GM19467 (cell line): ENCODE results near the gene TRAPPC10.

Experiments
- ATAC-seq: cut with Tn5 transposase; IDR thresholded peaks from one replicate; pipeline ENCODE4 v1.9.1; 2021; ENCODE audit warnings: mild to moderate bottlenecking, moderate library complexity; ENCODE audit not compliant: unreplicated experiment

Gene TRAPPC10

GRCh38 chr21:44011579-44012473 lies at the start of gene TRAPPC10:
TRAPPC10 (plus strand) TSS chr21:44012309; CDS start chr21:44012494, 185 bp downstream.
- ATAC-seq, result peak; percentile 56

DNA sequence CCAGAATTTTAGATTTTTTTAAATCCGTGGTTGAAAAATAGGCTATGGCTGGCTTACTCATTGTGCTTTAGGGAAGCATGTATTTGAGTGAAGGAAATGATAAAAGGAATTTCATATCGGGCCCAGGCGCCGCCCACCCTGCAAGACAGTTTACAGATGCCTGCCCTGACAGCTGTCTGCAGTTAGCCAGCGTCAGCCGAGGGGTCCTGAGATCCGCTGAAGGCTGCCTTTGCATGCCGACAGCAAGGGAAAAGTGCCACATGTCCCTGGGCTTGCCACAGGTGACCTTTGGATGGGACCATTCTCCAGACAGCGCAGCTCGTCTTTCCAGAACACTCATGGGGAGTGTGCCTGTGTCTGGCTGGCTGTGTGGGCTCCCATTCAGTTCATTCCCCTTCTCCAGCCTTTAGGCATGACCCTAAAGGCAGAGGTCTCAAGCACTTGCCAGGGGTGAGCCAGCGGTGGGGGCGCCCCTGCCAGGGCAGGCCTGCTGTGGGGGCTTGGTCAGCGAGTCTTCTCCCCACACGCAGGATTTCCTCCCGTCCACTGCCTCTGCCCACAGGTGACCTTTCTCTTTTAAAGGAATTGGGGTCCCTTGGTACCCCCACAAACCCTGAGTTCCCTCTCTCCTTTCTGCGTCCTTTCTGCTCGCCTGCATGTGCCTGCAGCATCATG lies 46.1 kb upstream of the TRAPPC10 start:
- no peak for ATAC-seq

GRCh38 chr21:43966946-43967512 lies 45.1 kb upstream of the TRAPPC10 start:
- ATAC-seq, result no peak

- no peak for ATAC-seq
Observed at GRCh38 chr21:43967981-43968380, 44.1 kb upstream of the TRAPPC10 start.

DNA sequence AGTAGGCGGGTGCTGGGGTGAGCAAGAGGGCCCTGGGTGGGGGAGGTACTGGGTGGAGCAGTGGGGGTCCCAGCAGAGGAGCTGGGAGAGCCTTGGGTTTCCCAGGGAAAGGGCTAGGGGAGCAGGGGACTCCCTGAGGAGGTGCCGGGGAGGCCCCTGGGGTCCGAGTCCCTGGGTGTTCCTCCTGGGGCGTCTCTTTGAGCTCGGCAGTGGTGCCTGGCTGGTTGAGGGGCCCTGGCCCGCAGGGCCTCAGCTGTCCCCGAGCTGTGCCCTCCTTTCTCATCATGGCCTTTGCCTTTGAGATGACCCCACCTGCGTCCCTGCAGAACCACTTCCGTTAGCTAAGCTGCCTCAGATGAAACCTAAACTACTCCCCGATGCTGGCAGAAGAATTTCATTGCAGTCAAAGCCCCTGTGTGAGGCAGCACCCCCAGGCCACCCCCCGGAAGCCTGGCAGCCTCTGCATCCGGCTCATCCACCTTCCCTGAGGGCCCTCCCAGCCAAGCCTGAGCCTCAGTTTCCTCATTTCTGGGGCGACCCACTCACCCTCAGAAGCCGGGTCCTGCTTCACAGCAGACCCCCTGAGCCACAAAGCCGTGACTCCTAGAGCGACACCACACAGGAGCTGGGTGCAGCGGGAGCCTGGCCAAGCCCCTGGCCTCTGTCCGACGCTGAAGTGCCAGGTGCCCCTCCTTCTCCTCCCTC lies 43.5 kb upstream of the TRAPPC10 start:
- no peak for ATAC-seq

GRCh38 chr21:43969115-43969444 lies 43.0 kb upstream of the TRAPPC10 start:
- ATAC-seq, result no peak

GRCh38 chr21:43970551-43970950 lies 41.6 kb upstream of the TRAPPC10 start:
- no peak for ATAC-seq

DNA sequence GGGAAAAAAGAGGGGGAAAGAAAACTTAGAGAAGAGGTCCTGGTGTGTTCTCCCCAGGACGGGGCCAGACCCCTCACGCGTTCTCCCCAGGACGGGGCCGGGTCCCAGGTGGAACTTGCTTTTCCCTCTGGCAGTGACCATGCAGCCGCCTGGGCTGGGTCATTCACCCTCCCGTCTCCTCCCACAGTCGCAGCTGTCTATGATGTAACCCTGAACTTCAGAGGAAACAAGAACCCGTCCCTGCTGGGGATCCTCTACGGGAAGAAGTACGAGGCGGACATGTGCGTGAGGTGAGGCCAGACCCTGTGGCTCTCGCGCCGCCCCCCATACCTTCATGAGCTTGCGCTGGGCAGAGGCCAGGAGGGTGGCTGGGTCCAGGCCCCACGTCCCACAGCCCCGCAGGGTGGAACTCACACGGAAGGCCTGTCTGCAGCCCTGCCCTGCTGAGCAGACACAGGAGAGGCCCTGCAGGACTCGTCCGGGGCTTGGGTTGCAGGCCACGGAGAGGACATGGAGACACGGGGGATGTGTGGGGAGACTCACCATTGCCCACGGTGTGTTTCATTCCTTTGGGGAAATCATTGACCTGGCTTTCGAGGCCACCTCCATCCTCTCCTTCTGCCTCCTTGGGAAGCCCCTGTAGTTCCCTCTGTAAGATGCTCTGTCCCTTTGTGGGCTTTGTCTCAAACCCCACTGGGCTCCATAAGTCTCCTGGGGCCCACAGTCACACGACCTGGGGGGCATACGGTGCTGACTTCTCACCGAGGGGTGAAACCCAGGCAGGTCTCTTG lies 40.7 kb upstream of the TRAPPC10 start:
- ATAC-seq, result no peak

- ATAC-seq, result no peak
Observed at GRCh38 chr21:43971992-43972255, 40.2 kb upstream of the TRAPPC10 start.

- no peak for ATAC-seq
Observed at GRCh38 chr21:43972850-43973633, 39.1 kb upstream of the TRAPPC10 start.

- ATAC-seq, result no peak
Observed at GRCh38 chr21:43973634-43973955, 38.5 kb upstream of the TRAPPC10 start.

DNA sequence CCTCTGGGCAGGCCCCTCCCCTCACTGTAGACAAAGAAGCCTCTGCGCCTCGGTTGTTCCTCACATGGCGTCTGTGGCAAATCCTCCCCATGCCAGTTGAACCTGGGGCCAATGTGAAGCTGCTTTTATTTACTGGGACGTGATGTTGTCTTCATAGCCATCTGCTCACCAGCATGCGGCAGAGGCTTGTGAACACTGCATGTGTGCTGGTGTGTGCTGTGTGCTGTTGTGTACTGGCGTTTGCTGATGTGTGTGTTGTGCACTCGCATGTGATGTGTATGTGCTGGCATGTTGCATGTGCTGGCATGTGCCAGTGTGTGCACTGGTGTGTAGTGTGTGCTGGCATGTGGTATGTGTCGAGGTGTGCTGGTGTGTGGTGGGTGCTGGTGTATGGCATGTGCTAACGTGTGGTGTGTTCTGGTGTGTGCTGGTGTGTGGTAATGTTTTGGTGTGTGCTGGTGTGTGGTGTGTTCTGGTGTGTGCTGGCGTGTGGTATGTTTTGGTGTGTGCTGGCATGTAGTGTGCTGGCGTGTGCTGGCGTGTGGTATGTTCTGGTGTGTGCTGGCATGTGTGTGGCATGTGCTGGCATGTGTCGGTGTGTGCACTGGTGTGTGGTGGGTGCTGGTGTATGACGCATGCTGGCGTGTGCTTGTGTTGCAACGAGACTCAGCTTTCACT lies 37.2 kb upstream of the TRAPPC10 start:
- no peak for ATAC-seq

- no peak for ATAC-seq
Observed at GRCh38 chr21:43975469-43976098, 36.5 kb upstream of the TRAPPC10 start.

- ATAC-seq, result no peak
Observed at GRCh38 chr21:43976661-43977060, 35.4 kb upstream of the TRAPPC10 start.

GRCh38 chr21:43978060-43978459 lies 34.0 kb upstream of the TRAPPC10 start:
- ATAC-seq, result no peak

- no peak for ATAC-seq
Observed at GRCh38 chr21:43979654-43980053, 32.5 kb upstream of the TRAPPC10 start.

DNA sequence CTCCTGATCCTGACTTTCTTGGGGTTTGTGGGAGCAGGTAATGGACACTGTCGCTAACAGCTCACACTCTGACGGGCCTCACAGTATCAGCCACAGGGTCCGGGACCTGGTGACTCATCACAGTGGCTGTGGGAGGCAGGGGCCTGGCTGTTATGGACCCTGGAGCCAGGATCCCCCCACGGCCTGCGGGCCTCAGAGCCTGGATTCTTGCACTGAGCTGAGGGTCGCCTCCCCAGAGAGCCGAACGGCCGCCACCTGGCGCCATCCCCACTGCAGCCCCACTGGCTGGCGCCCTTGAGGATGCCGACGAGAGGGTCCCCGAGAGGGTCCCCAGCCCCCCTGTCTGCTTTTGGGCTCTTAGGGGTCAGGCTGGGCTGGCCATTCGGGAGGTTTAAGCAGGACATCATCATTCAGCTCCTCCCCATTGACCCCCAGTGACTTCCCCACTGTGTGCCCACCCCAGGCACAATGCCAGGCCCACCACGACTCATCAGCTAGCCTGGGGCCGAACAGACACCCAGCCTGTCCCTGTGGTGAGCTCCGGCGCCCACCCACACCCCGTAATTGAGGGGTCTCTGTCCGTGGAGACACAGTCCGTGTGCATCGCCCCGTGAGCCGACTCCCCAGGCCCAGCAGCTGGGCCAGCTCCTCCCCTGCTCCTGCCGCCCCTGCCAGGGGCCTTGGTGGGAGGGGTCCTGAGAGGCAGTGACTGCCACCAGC lies 30.8 kb upstream of the TRAPPC10 start:
- ATAC-seq, result no peak

DNA sequence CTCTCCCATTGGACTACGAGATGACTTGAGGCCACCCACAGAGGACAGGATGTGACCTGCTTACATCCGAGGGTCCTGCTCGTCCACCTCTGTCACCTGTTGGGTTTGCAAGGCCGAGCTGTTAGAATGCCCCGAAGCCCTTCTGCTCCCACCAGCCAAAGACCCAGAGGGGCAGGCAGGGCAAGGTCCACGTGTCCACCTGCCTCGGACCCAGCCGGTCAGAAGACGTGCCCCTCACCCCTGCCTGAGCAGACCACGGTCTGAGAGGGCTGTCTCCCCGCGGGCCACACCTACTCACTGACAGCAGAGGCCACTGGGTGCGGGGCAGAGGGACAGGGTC lies 30.3 kb upstream of the TRAPPC10 start:
- no peak for ATAC-seq
